HCT116 (cell line): ENCODE results near the gene RHOH. TPM values are rescaled to one million over a fixed set of nuclear protein-coding genes. Genes with fewer than 3 reads are reported as not detected.
A peak's percentile ranks its signal among the peaks of the same experiment; 100 is the strongest.

ENCODE experiments used
- ATAC-seq: fragments of 200-7000 bp; cut with Tn5 transposase; 2 replicates; pipeline ENCODE4 v1.9.1; 2020; ENCODE audit warnings: mild to moderate bottlenecking, moderate library complexity
- BruUV-seq: library from RNA; stranded (reverse); fragments of 400-500 nt; replicated peaks from 2 replicates; lab custom pipeline; 2021; lab: Mats Ljungman, UMichigan
- CTCF ChIA-PET: fragments of 300-600 bp; sonication (Branson Sonifier 250); formaldehyde crosslinking; loops from one replicate; lab custom pipeline; 2021; ENCODE audit warnings: antibody characterized with exemption; lab: Charles Lee
- POLR2A ChIA-PET: fragments of 300-600, 350-600 bp; sonication (Branson Sonifier 250); formaldehyde crosslinking; loops from one replicate; lab custom pipeline; 2021; ENCODE audit warnings: antibody characterized with exemption; lab: Charles Lee
- RAD21 ChIA-PET, 2 experiments: fragments of 300-600 bp; sonication (Branson Sonifier 250); formaldehyde crosslinking; loops; one replicate each; lab custom pipeline; 2023; ENCODE audit warnings: low total read pairs in 2 of 2; ENCODE audit not compliant: uncharacterized antibody in 2 of 2, unreplicated experiment in 2 of 2, low non-redundant PET in 1 of 2; lab: Charles Lee
- DNase-seq: peaks from one replicate; pipeline ENCODE4 v3.0.0-alpha.2; 2010; ENCODE audit warnings: low read depth, low spot score
- H2AFZ ChIP-seq: fragments of 200-600 bp; shearing (Covaris generic), sonication (generic); 2 replicates; pipeline ENCODE4 v1.6.1; 2017; ENCODE audit warnings: low read depth, mixed run types, mixed read lengths, antibody characterized with exemption, low read length; ENCODE audit not compliant: poor library complexity, severe bottlenecking
- H3K27ac ChIP-seq: 2 replicates; pipeline ENCODE4 v1.5.1; 2012; ENCODE audit warnings: low read depth, low read length
- H3K27me3 ChIP-seq: fragments of 200-600 bp; sonication (generic); 2 replicates; pipeline ENCODE4 v1.6.1; 2016; ENCODE audit warnings: mixed run types, low read length, mixed read lengths; ENCODE audit not compliant: insufficient read depth
- H3K36me3 ChIP-seq, 2 experiments: fragments of 200-500 bp in 1 of 2; fragments of 200-600 bp in 1 of 2; sonication (Bioruptor generic) in 1 of 2; sonication (generic) in 1 of 2; 2 replicates each; pipeline versions ENCODE4 v1.5.1 to v1.6.1; 2014 to 2016; ENCODE audit warnings: low read length in 2 of 2, inconsistent platforms in 1 of 2, mixed read lengths in 1 of 2, mixed run types in 1 of 2; ENCODE audit not compliant: insufficient read depth in 2 of 2, control insufficient read depth in 1 of 2
- H3K4me1 ChIP-seq, 2 experiments: fragments of 200-600 bp in 1 of 2; sonication (generic) in 1 of 2; 2 replicates each; pipeline versions ENCODE4 v1.5.1 to v1.6.1; 2012 to 2017; ENCODE audit warnings: low read length in 2 of 2, inconsistent platforms in 1 of 2, mild to moderate bottlenecking in 1 of 2, mixed read lengths in 1 of 2, mixed run types in 1 of 2, moderate library complexity in 1 of 2; ENCODE audit not compliant: insufficient read depth in 2 of 2, control insufficient read depth in 1 of 2
- H3K4me2 ChIP-seq: fragments of 200-600 bp; sonication (generic); 2 replicates; pipeline ENCODE4 v1.6.1; 2017; ENCODE audit warnings: mixed run types, low read length, mixed read lengths
- H3K4me3 ChIP-seq, 2 experiments: fragments of 200-600 bp in 1 of 2; sonication (generic) in 1 of 2; replicated peaks in 1 of 2; 2 replicates each; pipeline ENCODE4 v1.5.1; 2011 to 2016; ENCODE audit warnings: low read length in 2 of 2, control low read depth in 1 of 2, low read depth in 1 of 2, mild to moderate bottlenecking in 1 of 2, mixed read lengths in 1 of 2, mixed run types in 1 of 2
- H3K79me2 ChIP-seq: fragments of 200-600 bp; sonication (generic); 2 replicates; pipeline ENCODE4 v1.6.1; 2017; ENCODE audit warnings: mild to moderate bottlenecking, mixed run types, low read length, moderate library complexity, mixed read lengths; ENCODE audit not compliant: insufficient read depth
- H3K9ac ChIP-seq: fragments of 200-600 bp; sonication (generic); 2 replicates; pipeline ENCODE4 v1.6.1; 2016; ENCODE audit warnings: low read length, mixed read lengths
- H3K9me2 ChIP-seq: fragments of 200-600 bp; sonication (generic), shearing (Covaris generic); 2 replicates; pipeline ENCODE4 v1.6.1; 2017; ENCODE audit warnings: mixed run types, mild to moderate bottlenecking, moderate library complexity; ENCODE audit not compliant: insufficient read depth
- H3K9me3 ChIP-seq, 2 experiments: fragments of 200-500 bp in 1 of 2; fragments of 200-600 bp in 1 of 2; sonication (Bioruptor generic) in 1 of 2; sonication (generic) in 1 of 2; 2 replicates each; pipeline ENCODE4 v1.6.1; 2014 to 2017; ENCODE audit warnings: low read length in 2 of 2, mixed read lengths in 2 of 2, inconsistent platforms in 1 of 2, low read depth in 1 of 2, mild to moderate bottlenecking in 1 of 2, mixed run types in 1 of 2, moderate library complexity in 1 of 2; ENCODE audit not compliant: control insufficient read depth in 1 of 2, insufficient read depth in 1 of 2
- H4K20me1 ChIP-seq: fragments of 200-600 bp; sonication (generic), shearing (Covaris generic); 2 replicates; pipeline ENCODE4 v1.6.1; 2017; ENCODE audit warnings: mixed run types, mild to moderate bottlenecking, moderate library complexity; ENCODE audit not compliant: insufficient read depth
- EGR1 ChIP-seq: IDR thresholded peaks from 2 replicates; pipeline ENCODE4 v1.6.1; 2012; ENCODE audit warnings: low read depth
- ELF1 ChIP-seq: IDR thresholded peaks from 2 replicates; pipeline ENCODE4 v1.6.1; 2012; ENCODE audit warnings: low read depth, borderline replicate concordance
- POLR2AphosphoS5 ChIP-seq: IDR thresholded peaks from 2 replicates; pipeline ENCODE4 v1.6.1; 2011; ENCODE audit warnings: mild to moderate bottlenecking, low read depth, low read length, moderate library complexity
- intact Hi-C: fragments of 100-400 bp; cut with micrococcal nuclease; formaldehyde crosslinking; loops from 2 replicates; pipeline ENCODE4 v1.10.0; 2022
- total RNA-seq: library from RNA; stranded (reverse); gene quantifications from one replicate; pipeline ENCODE4 v1.2.1, GENCODE V29; 2021; ENCODE audit not compliant: unreplicated experiment
- TF ChIP-seq, protein P1 (sequence below): IDR thresholded peaks from 2 replicates; pipeline ENCODE4 v1.6.1; 2012

RHOH gene
- total RNA-seq, 1 experiment from 2014 or later, result 0.74 TPM

DNA sequence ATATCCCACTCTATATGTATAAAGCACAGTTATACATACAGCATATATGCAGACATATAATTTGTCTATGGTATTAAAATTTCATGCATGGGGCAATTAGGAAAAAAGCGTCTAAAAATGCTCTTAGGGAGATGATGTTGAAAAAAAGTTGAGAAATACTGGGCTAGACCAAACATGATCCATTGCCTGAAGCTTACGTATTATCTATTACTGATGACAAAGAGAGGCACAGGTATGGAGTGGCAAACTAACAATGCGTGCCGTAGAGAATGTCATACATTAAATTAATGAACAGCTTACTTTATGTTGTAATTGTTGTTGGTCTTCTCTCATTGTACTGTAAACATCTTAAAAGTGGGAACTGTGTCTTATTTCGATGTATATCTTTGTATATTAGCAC lies 13.9 kb downstream of the RHOH start:
- DNase-seq, result no peak
- no peak overlapping the region for H3K4me3 ChIP-seq

DNA sequence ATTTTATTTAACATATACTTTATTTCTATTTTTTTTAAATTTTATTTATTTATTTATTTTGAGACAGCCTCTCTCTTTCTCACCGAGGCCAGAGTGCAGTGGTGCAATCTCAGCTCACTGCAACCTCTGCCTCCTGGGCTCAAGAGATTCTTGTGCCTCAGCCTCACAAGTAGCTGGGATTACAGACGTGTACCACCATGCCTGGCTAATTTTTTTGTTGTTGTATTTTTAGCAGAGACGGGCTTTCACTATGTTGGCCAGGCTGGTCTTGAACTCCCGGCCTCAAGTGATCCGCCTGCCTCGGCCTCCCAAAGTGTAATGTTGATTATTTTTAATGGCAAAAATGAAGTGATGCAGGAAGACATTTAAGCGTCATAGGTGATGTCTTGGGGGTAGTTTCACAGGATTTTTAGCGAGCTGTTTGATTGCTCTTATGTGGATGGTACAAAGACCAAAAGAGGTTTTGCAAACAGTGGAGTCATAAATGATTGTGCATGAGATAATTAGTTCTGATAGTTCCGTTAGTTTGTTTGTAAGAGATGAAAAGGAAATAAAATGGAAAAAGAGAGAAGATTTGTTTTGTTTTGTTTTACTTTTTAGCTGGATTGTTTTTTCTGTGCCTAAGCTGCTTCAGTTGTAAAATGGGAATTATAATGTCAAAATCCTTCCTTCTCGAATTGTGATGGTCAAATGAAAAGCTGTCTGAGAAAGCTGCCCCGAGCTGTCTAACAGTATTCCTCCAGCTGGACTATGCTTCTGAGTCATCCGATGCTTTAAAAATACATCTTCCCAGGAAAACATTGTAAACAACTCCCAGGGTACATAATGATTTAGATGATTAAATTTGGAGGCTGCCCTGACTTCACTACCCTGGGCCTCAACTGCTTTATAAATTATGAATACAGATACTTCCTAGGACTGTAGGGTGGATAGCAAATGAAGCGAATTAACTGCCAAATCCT lies 14.7 kb downstream of the RHOH start:
- Histone ChIP-seq H3K36me3 (no peaks in the 10 kb centered on the region), H2AFZ (peak overlapping the region; percentile 45), H3K79me2 (no peaks in the 10 kb centered on the region), H3K4me1 (no peaks in the 10 kb centered on the region; a peak in 1 of 4 replicates), H3K27me3 (no peaks in the 10 kb centered on the region), H3K27ac (no peak overlapping the region), H3K9ac (no peak overlapping the region), H3K4me3 (no peak overlapping the region), H3K9me2 (no peaks in the 10 kb centered on the region), H3K9me3 (no peaks in the 10 kb centered on the region), H4K20me1 (no peaks in the 10 kb centered on the region), H3K4me2 (no peak overlapping the region)
- TF ChIP-seq ELF1, result no peak
- no peak for TF ChIP-seq POLR2AphosphoS5
- ChIA-PET CTCF (no interaction called here), POLR2A (no interaction called here), RAD21 (no interaction called here)
- intact Hi-C loops, result no loop called here
- no peak for ATAC-seq
- no TSS peak for BruUV-seq
- no peak for DNase-seq

More for the DNA sequence above, 13.9 kb downstream of the RHOH start:
- H3K4me1 ChIP-seq, result no peaks in the 10 kb centered on the region; a peak in 1 of 4 replicates
- no peaks in the 10 kb centered on the region for H4K20me1 ChIP-seq
- ATAC-seq, result no peak
- H3K27ac ChIP-seq, result no peak overlapping the region
- H3K27me3 ChIP-seq, result no peaks in the 10 kb centered on the region
- TF ChIP-seq, protein P1, sequence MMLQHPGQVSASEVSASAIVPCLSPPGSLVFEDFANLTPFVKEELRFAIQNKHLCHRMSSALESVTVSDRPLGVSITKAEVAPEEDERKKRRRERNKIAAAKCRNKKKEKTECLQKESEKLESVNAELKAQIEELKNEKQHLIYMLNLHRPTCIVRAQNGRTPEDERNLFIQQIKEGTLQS, result no peak
- no peak for TF ChIP-seq EGR1
- POLR2A ChIA-PET, result no interaction called here
- no peak overlapping the region for H3K9ac ChIP-seq
- intact Hi-C loops, result no loop called here
- CTCF ChIA-PET, result no interaction called here
- no peaks in the 10 kb centered on the region for H3K79me2 ChIP-seq
- H3K9me2 ChIP-seq, result no peaks in the 10 kb centered on the region
- RAD21 ChIA-PET, result no interaction called here
- H3K4me2 ChIP-seq, result no peak overlapping the region
- no TSS peak for BruUV-seq
- no peak overlapping the region for H2AFZ ChIP-seq
- H3K9me3 ChIP-seq, result no peaks in the 10 kb centered on the region
- H3K36me3 ChIP-seq, result no peaks in the 10 kb centered on the region
